GM23338 (cell line): ENCODE results near the gene CATSPER2. TPM values are rescaled to one million over a fixed set of nuclear protein-coding genes. Genes with fewer than 3 reads are reported as not detected.

ENCODE experiments used
- ATAC-seq: fragments of 200-7000 bp; cut with Tn5 transposase; 3 replicates; pipeline ENCODE4 v1.9.1; 2020
- DNase-seq: peaks from one replicate; pipeline ENCODE4 v3.0.0-alpha.2; 2015; ENCODE audit warnings: low spot score
- H2AFZ ChIP-seq: fragments of 200-600 bp; sonication (generic); 2 replicates; pipeline ENCODE4 v1.8.0; 2016; ENCODE audit warnings: antibody characterized with exemption, mild to moderate bottlenecking, moderate library complexity
- H3F3A ChIP-seq: fragments of 200-600 bp; sonication (generic); replicated peaks from 2 replicates; pipeline ENCODE4 v1.8.0; 2017; ENCODE audit warnings: antibody characterized with exemption, mixed run types, low read depth
- H3K27ac ChIP-seq: fragments of 200-600 bp; sonication (generic); 2 replicates; pipeline ENCODE4 v1.6.1; 2016; ENCODE audit warnings: low read depth
- H3K27me3 ChIP-seq: fragments of 200-600 bp; sonication (generic); 2 replicates; pipeline ENCODE4 v1.8.0; 2016; ENCODE audit warnings: mild to moderate bottlenecking, mixed run types, moderate library complexity; ENCODE audit not compliant: insufficient read depth
- H3K36me3 ChIP-seq: fragments of 200-600 bp; sonication (generic); 2 replicates; pipeline ENCODE4 v1.8.0; 2016; ENCODE audit warnings: mild to moderate bottlenecking; ENCODE audit not compliant: insufficient read depth
- H3K4me1 ChIP-seq: fragments of 200-600 bp; sonication (generic); 2 replicates; pipeline ENCODE4 v1.8.0; 2016; ENCODE audit warnings: mild to moderate bottlenecking, moderate library complexity; ENCODE audit not compliant: insufficient read depth
- H3K4me2 ChIP-seq: fragments of 200-600 bp; sonication (generic); 2 replicates; pipeline ENCODE4 v1.7.1; 2017; ENCODE audit warnings: mixed run types
- H3K4me3 ChIP-seq: fragments of 200-600 bp; sonication (generic); 2 replicates; pipeline ENCODE4 v1.6.1; 2016; ENCODE audit warnings: mixed run types
- H3K79me2 ChIP-seq: fragments of 200-600 bp; sonication (generic); replicated peaks from 2 replicates; pipeline ENCODE4 v1.8.0; 2017; ENCODE audit warnings: mild to moderate bottlenecking; ENCODE audit not compliant: insufficient read depth
- H3K9me2 ChIP-seq: fragments of 200-600 bp; sonication (generic); 2 replicates; pipeline ENCODE4 v1.8.0; 2017; ENCODE audit not compliant: insufficient read depth
- H4K20me1 ChIP-seq: fragments of 200-600 bp; sonication (generic); replicated peaks from 2 replicates; pipeline ENCODE4 v1.8.0; 2017; ENCODE audit warnings: mild to moderate bottlenecking; ENCODE audit not compliant: insufficient read depth
- H3K27ac Mint-ChIP-seq: 2 replicates; pipeline ENCODE4 v1.8.0; 2020; ENCODE audit warnings: inconsistent platforms, mild to moderate bottlenecking, moderate library complexity, mixed read lengths
- H3K27me3 Mint-ChIP-seq: 3 replicates; pipeline ENCODE4 v1.8.0; 2022; ENCODE audit warnings: low read depth, mild to moderate bottlenecking, moderate library complexity, mixed read lengths, inconsistent platforms; ENCODE audit not compliant: insufficient read depth, poor library complexity
- H3K36me3 Mint-ChIP-seq: 3 replicates; pipeline ENCODE4 v1.8.0; 2021; ENCODE audit warnings: low read depth, mild to moderate bottlenecking, inconsistent platforms, moderate library complexity, mixed read lengths
- H3K4me1 Mint-ChIP-seq: 3 replicates; pipeline ENCODE4 v1.8.0; 2020; ENCODE audit warnings: mild to moderate bottlenecking, inconsistent platforms, mixed read lengths
- H3K4me3 Mint-ChIP-seq: 3 replicates; pipeline ENCODE4 v1.8.0; 2021; ENCODE audit warnings: moderate library complexity, mild to moderate bottlenecking, inconsistent platforms, mixed read lengths
- H3K9me3 Mint-ChIP-seq: 3 replicates; pipeline ENCODE4 v1.8.0; 2020; ENCODE audit warnings: moderate library complexity, mild to moderate bottlenecking, inconsistent platforms, mixed read lengths
- CREB1 ChIP-seq: fragments of 250-450 bp; sonication (Bioruptor Pico); IDR thresholded peaks from 2 replicates; pipeline ENCODE4 v1.5.0; 2020; ENCODE audit warnings: low read depth, mild to moderate bottlenecking, moderate library complexity
- ETS1 ChIP-seq: IDR thresholded peaks from 2 replicates; pipeline ENCODE4 v1.6.1; 2016; ENCODE audit warnings: antibody characterized with exemption
- EZH2 ChIP-seq: fragments of 200-600 bp; sonication (generic); IDR thresholded peaks from one replicate; pipeline ENCODE4 v1.8.0; 2017; ENCODE audit warnings: antibody characterized with exemption, mild to moderate bottlenecking, low read depth; ENCODE audit not compliant: unreplicated experiment
- EZH2phosphoT487 ChIP-seq: fragments of 200-600 bp; sonication (generic); IDR thresholded peaks from one replicate; pipeline ENCODE4 v1.8.1; 2018; ENCODE audit warnings: antibody characterized with exemption; ENCODE audit not compliant: unreplicated experiment
- JUNB ChIP-seq: IDR thresholded peaks from one replicate; pipeline ENCODE4 v1.6.1; 2016; ENCODE audit warnings: antibody characterized with exemption; ENCODE audit not compliant: unreplicated experiment
- NANOG ChIP-seq: IDR thresholded peaks from 2 replicates; pipeline ENCODE4 v1.6.1; 2016; ENCODE audit warnings: antibody characterized with exemption, borderline replicate concordance
- POLR2AphosphoS5 ChIP-seq: IDR thresholded peaks from 2 replicates; pipeline ENCODE4 v1.6.1; 2016; ENCODE audit warnings: antibody characterized with exemption, low read depth
- REST ChIP-seq: IDR thresholded peaks from one replicate; pipeline ENCODE4 v1.6.1; 2018; ENCODE audit warnings: antibody characterized with exemption; ENCODE audit not compliant: unreplicated experiment
- STAT1 ChIP-seq: IDR thresholded peaks from one replicate; pipeline ENCODE4 v1.6.1; 2016; ENCODE audit warnings: antibody characterized with exemption; ENCODE audit not compliant: unreplicated experiment
- ZNF114 ChIP-seq: fragments of 250-450 bp; sonication (Bioruptor Pico); IDR thresholded peaks from 2 replicates; pipeline ENCODE4 v1.5.0; 2020; ENCODE audit warnings: mild to moderate bottlenecking, moderate library complexity
- ZNF331 ChIP-seq: fragments of 250-450 bp; sonication (Bioruptor Pico); IDR thresholded peaks from 2 replicates; pipeline ENCODE4 v1.5.0; 2020; ENCODE audit warnings: low read depth, mild to moderate bottlenecking, moderate library complexity
- ZNF462 ChIP-seq: fragments of 250-450 bp; sonication (Bioruptor Pico); IDR thresholded peaks from 2 replicates; pipeline ENCODE4 v1.5.0; 2020; ENCODE audit warnings: mild to moderate bottlenecking, moderate library complexity
- polyA plus RNA-seq: library from polyadenylated mRNA; unstranded; fragments of >200 nt; fragmentation: Nextera tagmentation; extraction: Ambion mirVana; gene quantifications from 2 replicates; pipeline ENCODE4 v1.2.1, GENCODE V29; 2016
- total RNA-seq: library from RNA; depleted of rRNA; stranded (reverse); fragments of >200 nt; shearing (Covaris generic); gene quantifications from 2 replicates; pipeline ENCODE4 v1.2.3, GENCODE V29; 2014
- TF ChIP-seq, protein P1 (sequence below), 2 experiments: fragments of 200-600 bp in 1 of 2; sonication (generic) in 1 of 2; conservative IDR thresholded peaks; 2 replicates each; pipeline versions ENCODE4 v1.5.1 to v1.6.1; 2016 to 2017; ENCODE audit warnings: antibody characterized with exemption in 2 of 2, low read depth in 2 of 2, mild to moderate bottlenecking in 2 of 2, moderate library complexity in 1 of 2

The CATSPER2 gene
- total and polyA plus RNA-seq, 2 experiments from 2014 or later = 0.92 to 1.1 TPM

GRCh38 chr15:43625106-43625505, 23.5 kb downstream of the CATSPER2 start:
- no peaks in the 10 kb centered on the region for H3F3A ChIP-seq
- H4K20me1 ChIP-seq = no peaks in the 10 kb centered on the region
- H3K9me2 ChIP-seq = no peaks in the 10 kb centered on the region
- ATAC-seq (no peak), DNase-seq (no peak)
- H3K4me1 ChIP-seq = no peaks in the 10 kb centered on the region
- H3K27me3 ChIP-seq = no peaks in the 10 kb centered on the region
- H3K36me3 ChIP-seq = no peaks in the 10 kb centered on the region
- H3K27ac Mint-ChIP-seq = no peak overlapping the region
- H3K27me3 Mint-ChIP-seq = peaks cover 2% of the 10 kb centered on the region
- H3K79me2 ChIP-seq = no peaks in the 10 kb centered on the region
- H3K27ac ChIP-seq = no peak overlapping the region
- H3K4me2 ChIP-seq = no peak overlapping the region
- H3K4me1 Mint-ChIP-seq = no peaks in the 10 kb centered on the region
- H3K9me3 Mint-ChIP-seq = no peaks in the 10 kb centered on the region
- TF ChIP-seq ZNF462 (CRISPR knock-in tag) (no peak), ETS1 (no peak), EZH2 (no peak), EZH2phosphoT487 (no peak), POLR2AphosphoS5 (no peak), NANOG (no peak), REST (no peak), ZNF114 (no peak), CREB1 (CRISPR knock-in tag) (no peak), STAT1 (no peak), ZNF331 (CRISPR knock-in tag) (no peak), JUNB (no peak)
- TF ChIP-seq, protein P1, sequence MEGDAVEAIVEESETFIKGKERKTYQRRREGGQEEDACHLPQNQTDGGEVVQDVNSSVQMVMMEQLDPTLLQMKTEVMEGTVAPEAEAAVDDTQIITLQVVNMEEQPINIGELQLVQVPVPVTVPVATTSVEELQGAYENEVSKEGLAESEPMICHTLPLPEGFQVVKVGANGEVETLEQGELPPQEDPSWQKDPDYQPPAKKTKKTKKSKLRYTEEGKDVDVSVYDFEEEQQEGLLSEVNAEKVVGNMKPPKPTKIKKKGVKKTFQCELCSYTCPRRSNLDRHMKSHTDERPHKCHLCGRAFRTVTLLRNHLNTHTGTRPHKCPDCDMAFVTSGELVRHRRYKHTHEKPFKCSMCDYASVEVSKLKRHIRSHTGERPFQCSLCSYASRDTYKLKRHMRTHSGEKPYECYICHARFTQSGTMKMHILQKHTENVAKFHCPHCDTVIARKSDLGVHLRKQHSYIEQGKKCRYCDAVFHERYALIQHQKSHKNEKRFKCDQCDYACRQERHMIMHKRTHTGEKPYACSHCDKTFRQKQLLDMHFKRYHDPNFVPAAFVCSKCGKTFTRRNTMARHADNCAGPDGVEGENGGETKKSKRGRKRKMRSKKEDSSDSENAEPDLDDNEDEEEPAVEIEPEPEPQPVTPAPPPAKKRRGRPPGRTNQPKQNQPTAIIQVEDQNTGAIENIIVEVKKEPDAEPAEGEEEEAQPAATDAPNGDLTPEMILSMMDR (conservative IDR thresholded peaks at IDR 0.05; ENCODE audit: low read depth in 2 of 2) = no peak
- no peaks in the 10 kb centered on the region for H3K36me3 Mint-ChIP-seq
- no peak overlapping the region for H3K4me3 ChIP-seq
- no peak overlapping the region; the same call in 1 of the 2 replicates for H2AFZ ChIP-seq
- no peak overlapping the region for H3K4me3 Mint-ChIP-seq
